ENCODE measurements around the gene SLCO2B1.

SLCO2B1 gene

DNA sequence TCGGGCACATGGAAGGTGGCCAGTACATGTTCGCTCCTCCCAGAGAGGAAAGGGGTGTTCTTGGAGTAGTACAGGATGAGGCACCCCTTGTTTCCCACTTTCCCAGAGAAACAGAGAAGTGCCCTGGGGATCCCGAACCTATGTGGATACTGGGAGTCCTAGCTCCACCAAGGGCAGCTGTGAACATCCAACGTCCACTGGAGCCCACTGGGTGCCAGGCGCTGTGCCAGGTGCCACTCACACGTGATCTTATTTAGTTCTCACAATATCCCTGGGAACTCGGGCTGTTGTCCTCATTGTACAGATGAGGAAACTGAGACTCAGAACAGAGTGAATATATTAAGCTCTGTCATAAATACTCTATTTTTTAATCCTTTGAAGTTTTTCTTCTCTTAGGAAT, 12.0 kb downstream of the SLCO2B1 start:
- DNase-seq: no peak

DNA sequence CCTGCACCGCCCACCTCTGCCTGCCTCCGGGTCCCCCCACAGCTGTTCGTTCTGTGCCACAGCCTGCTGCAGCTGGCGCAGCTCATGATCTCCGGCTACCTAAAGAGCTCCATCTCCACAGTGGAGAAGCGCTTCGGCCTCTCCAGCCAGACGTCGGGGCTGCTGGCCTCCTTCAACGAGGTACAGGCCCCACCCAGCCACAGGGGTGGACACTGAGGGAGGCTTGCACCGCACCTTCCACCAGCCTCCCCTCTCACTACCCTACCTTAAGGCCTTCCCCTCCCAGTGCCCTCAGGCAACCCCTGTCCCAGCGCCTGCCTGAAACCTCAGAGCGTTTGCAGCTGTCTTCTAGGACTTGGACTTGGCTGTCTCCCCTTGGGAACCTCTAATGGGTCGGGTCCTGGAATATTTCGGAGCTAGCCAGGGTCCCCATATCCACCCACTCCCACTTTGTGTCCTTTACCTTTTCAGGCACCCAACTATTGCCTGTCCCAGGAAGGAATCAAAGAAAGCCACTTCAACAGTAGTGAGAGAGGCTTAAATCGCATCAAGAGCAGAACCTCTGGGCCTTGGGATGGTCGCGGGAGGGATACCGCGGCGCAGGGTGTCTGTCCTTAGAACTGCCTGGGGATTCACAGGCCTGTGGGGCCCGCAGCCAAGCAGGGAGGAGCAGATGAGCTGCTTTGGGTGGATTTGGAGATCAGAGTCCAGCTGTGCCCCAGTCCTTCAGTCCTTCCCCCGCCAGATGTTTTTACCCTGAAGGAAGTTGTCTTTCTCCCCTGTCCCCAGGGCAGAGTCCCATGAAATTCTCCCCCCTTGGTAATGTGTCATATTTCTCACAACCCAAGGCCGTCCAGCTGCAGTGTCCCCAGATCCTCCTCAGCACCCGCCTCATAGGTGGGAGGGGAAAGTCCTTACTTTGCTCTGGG, 13.3 kb downstream of the SLCO2B1 start:
- no peak for DNase-seq

DNA sequence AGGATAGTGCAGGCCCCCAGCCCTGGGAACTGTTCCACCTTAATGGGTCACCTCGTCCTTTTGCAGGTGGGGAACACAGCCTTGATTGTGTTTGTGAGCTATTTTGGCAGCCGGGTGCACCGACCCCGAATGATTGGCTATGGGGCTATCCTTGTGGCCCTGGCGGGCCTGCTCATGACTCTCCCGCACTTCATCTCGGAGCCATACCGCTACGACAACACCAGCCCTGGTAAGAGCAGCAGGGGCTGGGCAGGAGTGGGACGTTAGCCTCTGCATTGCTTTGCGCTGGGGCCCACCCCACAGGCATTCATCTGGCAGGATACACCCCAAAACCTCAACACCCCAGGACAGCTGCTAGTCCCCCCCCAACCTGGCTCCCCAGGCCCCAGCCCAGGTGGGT, 14.8 kb downstream of the SLCO2B1 start:
- DNase-seq: no peak

DNA sequence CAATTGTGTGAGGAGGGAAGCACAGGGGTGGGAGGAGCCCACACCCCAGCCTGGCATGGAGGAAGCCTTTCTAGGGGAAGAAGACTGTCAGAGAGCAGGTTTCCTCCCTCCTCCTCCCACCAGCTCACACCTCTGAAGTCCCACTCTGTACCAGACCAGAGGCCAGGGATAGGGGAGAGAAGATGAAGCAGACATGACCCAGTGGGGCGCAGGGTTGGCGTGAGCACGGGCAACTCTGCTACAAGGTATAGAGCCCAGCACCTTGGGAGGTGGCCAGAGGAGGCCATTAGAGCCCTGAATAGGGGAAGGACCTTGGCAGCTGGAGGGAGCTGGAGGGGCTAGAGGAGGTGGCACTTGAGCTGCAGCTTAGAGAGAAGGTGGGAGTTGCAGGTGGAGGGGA, 15.9 kb downstream of the SLCO2B1 start:
- DNase-seq: no peak

DNA sequence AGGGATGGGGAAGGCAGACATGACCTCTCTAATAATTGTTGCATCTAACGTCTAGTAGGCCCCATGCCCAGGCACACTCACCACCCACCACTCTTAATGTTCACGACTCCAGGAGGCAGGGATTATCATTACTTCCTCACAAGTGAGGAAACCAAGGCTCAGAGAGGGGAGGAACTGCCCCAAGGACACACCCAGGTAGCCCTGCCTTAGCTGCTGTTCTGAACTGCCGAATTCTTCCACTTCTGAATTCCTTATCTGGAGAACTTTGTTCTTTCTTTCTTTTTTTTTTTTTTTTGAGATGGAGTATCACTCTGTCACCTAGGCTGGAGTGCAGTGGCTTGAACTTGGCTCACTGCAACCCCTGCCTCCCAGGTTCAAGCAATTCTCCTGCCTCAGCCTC, 16.7 kb downstream of the SLCO2B1 start:
- DNase-seq: no peak

DNA sequence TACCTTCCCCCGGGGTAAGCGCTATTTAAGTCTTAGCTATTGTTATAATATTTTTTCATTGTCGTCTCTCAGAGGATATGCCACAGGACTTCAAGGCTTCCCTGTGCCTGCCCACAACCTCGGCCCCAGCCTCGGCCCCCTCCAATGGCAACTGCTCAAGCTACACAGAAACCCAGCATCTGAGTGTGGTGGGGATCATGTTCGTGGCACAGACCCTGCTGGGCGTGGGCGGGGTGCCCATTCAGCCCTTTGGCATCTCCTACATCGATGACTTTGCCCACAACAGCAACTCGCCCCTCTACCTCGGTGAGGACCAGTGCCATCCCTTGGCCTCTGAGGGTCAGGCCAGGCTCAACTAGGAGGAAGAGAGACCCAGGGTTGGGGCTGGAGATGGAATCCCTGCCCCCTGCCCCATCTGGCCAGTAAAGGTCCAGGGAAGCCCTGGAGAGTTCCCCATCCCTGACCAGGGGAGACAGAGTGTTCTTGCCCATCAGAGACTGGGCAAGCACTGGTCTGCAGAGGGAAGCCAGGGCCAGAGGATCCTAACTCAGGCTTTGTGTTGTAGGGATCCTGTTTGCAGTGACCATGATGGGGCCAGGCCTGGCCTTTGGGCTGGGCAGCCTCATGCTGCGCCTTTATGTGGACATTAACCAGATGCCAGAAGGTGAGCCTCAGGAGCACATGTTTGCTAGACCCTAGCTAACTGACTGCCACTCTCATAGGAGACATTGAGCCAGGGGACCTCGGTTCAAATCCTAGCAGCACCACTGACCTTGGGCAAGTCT, 18.4 kb downstream of the SLCO2B1 start:
- DNase-seq: no peak

DNA sequence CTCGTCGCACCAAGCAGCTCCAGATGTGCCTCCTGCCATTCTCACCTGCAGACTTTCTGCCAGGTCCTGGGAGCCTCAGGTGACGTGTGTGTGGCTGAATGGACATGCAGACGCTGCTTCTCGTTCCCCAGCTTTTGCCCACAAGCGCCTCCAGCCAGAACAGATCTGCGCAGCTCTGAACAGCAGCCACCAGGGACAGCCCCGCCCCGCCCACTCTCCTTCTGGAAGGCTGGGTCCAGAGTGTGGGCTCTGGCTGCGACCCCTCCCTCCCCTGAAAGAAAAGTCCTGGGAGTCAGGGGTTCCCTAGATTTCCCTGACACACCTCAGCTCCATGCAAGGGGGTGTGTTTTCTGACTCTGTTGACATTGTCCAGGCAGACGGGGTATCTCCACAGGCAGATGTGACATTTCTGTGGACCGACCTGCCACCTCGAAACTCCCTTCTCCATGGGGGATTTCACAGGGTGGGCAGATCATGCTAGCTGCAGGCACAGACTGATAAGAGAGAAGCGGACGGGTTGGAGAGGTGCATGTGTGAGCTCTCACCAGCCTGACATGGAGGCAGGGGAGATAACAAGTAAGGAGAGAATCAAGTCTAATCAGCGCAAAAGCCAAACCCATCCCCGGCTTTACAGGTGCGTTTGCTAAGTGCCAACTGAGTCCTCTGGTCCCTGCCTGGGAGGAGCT, 19.8 kb downstream of the SLCO2B1 start:
- no peak for DNase-seq

DNA sequence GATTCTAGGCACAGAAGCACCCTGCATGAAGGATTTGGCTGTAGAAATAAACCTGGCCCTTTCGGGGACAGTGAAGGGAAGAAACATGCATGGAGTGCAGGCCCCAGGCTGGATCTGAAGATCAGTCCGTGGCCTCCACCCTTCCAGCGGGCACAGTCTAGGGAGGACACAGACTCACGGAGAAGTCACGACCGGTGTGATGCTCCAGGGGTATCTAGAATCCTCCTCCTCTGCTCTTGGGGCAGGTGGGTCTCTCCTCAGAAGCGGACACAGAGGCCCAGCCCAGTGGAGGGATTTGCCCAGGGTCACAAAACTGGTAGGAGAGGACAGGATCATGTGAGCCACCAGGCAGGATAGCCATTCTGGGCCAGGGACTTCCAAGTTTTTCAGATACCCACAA, 22.4 kb downstream of the SLCO2B1 start:
- no peak for DNase-seq

DNA sequence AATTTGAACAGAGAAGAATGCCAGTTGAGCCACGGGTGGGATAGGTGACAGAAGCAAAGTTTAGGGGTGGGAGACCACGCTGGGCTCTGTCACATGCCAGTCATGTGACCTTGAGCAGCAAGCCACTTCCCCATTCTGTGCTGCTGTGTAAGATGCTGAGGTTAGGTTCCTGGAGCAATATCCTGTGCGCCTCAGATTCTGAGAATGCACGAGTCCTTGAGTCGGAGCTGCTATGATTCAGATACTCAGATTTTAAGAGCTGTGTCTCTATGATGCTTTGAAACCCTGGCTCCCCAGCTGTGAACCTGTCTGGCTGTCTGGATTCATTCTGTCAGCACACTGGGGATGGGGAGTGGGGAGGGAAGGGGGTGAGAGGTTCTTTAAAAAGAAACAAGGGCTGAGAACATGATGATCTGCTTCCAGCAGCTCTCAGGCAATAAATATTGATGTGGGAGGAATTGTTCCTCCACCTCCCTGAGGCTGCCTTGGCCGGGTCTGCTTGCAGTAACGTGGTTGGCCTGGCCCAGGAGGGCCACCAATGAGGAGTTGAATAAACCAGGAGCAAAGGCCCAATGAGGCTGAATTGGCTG, 24.0 kb downstream of the SLCO2B1 start:
- DNase-seq: no peak

DNA sequence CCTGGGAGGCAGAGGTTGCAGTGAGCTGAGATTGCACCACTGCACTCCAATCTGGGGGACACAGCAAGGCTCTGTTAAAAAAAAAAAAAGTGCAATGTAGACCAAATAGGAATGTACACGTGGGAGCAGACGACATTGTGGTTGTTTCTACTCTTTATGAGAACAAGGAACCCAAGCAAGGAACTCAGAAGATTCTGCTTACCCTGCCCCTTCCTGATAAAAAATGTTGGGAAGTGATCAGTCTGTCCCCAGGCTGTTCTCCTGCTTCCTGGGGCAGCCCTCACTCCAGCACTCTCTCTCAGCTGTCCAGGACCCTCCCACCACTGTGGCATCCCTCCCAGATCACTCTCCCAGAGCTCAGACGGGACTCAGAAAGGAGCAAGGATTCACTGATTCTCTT, 31.8 kb downstream of the SLCO2B1 start:
- no peak for DNase-seq

DNA sequence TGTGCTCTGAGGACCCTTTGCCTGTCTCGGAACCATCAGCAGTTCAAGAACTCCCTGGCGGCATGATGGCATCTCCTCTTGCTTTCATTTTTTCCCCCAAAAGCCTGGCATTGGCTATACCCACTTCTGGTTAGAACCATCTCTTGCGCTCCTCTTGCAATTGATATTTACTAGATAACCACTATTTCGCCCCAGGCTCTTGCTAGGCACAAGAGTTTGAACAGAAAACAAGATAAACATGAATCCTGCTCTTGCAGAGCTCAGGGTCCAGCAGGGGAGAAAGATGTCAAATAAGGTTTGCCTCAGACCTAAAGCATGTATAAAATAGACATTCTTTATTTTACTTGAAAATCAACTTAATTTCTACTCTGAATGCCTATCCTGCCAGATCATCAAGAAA, 33.1 kb downstream of the SLCO2B1 start:
- DNase-seq: no peak

DNA sequence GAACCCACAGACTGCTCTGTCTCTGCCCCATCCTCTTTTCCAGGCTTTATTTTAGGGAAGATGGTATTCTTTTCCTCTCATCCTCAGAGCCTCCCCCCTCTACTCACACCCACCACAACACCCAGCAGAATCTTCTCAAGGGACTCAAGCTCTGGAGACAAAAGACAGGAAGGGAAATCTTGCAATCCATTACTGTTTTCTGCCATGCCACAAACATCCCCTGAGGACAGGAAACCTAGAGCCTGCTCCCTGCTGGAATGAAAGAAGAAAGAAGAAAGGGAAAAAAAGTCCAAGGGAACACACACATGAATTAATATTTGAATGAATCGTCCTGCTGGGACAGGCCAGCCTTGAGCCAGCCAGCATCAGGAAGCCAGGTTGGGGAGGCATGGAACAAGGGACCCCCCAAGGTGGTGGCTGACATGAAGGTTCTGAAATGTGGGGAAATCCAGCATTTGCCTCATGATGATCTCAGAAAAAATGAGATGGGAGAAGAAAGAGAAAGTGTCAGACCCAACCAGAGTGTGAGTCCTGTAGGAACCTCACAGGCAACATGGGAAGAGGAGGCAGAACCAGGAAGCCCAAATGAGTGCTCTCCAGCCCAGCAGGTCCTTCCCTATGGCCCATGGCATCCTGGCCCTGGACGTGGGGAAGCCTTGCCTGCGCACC, 34.0 kb downstream of the SLCO2B1 start:
- no peak for DNase-seq

DNA sequence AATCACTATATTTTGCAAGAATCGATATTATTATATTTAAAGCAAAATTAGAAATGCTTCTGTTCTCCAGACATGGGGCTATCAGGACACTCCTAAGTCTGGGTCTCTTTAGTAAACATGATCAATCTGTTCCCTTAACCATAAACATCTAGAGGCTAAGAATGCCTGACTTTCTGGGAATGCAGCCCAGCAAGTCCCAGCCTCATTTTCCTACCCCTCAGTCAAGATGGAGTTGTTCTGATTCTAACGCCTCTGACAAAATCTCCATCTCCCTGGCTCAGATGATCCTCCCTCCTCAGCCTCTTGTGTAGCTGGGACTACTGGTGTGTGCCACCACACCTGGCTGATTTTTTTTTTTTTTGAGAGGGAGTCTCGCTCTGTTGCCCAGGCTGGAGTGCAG, 35.0 kb downstream of the SLCO2B1 start:
- no peak for DNase-seq

DNA sequence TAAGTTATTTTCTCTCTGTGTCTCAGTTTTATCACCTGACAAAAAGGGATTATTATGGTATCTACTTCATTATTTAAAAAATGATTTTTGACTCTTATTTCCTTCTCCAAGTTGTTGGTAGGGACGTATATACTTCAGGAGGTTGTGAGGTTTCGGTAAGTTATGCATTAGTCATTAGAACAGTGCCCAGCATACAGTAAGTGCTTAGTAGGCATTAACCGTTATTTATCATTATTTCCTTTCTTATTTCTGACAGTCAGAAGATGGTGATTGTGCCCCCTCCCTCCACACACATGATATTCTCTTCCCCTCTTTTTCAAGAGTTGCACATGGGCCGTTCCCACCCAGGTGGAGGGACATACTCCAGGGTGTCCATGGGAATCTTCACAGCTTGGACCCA, 36.1 kb downstream of the SLCO2B1 start:
- DNase-seq: no peak

DNA sequence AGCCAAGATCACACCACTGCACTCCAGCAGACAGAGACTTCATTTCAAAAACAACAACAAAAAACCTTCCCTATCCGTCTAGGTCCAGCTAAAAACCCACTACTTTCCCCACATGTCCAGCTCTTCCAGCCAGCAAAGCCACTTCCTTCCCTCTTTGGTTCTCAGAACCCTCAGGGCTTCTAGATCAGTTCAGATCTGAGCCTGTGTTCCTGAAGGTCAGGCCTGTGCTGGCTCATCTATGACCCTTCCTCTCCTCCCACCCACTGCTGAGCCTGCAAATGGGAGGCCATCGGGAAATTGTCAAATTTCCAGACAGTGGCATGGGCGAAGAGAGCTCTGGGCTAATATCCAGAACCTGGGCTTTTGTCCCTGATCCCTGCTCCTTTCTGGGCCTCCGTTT, 37.8 kb downstream of the SLCO2B1 start:
- no peak for DNase-seq

DNA sequence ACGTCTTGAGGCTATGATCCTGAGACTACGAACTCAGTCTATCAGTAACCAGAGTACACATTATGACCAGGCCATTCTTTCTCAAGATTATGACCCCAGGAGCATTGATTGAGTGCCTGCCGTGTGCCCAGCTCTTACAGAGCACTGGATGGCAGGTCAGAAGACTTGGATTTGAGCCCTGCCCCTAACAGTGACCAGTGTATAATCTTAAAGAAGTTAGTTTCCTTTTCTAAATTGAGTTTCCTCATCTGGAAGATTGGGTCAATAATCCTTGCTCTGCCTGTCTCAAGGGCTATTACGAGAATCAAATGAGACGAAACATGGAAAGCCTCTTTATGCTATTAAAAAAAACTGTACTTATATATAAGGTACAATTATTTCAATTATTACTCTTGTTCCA, 38.2 kb downstream of the SLCO2B1 start:
- no peak for DNase-seq

DNA sequence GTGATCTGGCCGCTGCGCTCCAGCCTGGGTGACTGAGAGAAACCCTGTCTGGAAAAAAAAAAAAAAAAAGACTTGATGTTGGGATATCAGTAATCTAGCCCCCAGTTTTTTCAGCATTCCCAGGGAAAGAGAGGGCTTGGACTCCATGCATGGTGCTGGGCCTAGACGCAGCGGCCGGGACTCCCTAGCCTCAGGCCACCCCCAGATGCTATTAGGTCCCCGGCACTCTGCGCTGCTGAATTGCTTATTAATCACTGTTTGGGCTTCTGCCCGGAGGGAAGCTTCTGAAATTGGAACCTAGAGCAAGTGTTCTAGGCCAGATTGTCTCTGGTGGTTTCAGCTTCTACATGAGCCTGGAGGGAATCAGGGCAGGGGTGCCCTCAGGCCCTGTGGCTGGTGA, 39.0 kb downstream of the SLCO2B1 start:
- no peak for DNase-seq

DNA sequence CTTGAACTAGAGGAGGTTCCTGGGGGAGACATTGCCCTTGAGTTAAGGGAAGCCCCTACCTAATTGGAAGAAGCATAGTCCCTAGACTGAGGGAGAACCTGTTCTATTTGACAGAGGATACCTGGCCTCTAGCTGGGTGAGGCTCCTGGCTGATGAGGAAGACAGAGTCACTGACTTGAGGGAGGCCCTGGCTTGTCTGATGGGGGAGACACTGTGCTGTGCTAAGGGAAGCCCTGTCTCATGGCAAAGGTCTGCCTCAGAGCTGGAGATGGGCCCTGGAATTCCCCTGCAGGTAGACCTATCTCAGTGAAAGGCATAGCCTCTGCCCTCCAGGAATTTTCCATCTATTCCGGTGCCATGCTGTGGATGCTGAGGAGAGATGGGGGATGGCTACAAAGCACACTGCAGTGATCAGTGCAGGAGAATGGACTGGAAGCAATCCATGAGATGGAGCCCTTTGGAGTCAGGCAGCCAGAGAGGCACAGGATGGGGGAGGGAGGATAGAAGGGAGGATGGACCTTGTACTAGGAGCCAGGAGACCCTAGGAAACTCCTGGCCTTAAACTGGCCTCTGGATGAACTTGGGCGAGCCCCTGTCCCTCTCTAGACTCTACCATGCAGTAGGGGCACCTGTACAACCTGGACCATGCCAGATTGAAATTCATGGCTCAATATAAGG, 39.9 kb downstream of the SLCO2B1 start:
- DNase-seq: no peak

DNA sequence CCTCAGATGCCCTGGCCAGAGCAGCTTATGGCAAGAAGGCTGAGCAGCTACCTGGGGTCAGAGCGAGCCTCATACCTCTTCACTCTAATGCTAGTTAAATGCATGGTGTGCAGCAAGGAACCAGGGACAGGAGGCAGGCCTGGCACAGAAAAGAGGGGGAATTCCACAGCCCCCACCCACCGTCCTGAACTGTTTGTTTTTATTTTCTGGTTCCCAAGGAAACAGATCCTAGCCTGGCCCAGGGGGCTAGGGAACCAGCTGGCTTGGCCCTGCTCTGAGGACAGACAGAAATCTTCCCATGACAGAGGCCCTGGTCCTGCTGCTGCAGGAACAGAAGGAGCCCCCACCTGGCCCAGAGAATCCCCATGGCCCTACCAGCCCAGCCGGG, 40.4 kb downstream of the SLCO2B1 start:
- no peak for DNase-seq

DNA sequence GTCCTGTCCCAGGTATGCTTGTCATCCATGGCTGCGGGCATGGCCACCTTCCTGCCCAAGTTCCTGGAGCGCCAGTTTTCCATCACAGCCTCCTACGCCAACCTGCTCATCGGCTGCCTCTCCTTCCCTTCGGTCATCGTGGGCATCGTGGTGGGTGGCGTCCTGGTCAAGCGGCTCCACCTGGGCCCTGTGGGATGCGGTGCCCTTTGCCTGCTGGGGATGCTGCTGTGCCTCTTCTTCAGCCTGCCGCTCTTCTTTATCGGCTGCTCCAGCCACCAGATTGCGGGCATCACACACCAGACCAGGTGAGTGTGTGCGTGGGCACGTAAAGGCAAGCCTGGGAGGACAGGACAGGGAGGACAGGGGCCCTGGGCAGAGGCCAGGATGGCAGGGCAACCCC, 42.4 kb downstream of the SLCO2B1 start:
- DNase-seq: no peak

DNA sequence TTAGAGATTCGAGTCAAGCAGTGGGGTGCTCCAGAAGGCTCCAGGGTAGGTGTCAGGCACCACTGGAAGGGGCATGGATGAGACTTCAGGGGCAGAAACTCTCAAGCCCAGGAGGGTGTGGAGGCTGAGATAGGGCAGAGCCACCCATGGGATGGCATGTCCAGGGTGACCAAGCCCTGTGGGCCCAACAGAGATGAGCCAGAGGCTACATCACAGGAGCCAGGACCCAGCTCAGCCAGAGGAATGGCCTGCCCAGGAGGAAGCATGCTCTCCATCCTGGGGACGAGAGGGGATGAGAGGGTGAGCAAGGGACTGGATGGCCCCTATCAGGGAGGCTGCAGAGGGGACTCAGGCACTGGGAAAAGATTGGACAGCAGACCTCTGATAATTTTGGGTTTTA, 42.8 kb downstream of the SLCO2B1 start:
- no peak for DNase-seq

DNA sequence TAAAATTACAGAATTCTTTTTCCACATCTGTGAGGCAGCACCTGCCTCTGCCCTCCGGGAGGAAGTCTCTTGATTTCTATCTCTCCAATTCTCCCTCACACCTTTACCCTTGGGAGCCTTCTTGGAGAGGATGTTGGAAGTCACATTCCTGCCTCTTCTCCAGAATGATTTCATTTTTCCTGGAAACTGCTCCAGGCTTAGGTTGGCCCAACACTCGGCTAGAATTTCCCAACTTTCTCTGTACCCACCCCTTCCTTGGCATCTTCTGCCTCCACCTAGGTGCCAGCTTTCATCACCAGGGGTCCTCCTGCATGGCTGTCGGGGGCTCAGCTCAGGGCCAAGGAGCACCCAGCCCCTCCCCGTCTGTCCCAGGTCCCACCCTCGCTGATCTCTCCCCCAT, 43.2 kb downstream of the SLCO2B1 start:
- DNase-seq: no peak

All from stimulated activated CD4-positive, alpha-beta T cell treated with anti-CD3 and anti-CD28 coated beads, Interleukin-4, amount 100 ng/mL, for 24 hours (primary cell).